HepG2 (cell line): ENCODE measurements around the gene PPP4C. TPM values are rescaled to one million over a fixed set of nuclear protein-coding genes. Genes with fewer than 3 reads are reported as not detected.

ENCODE experiments used
- AHR ChIP-seq: IDR thresholded peaks from 2 replicates; pipeline ENCODE4 v1.6.1; 2018; ENCODE audit warnings: missing genetic modification reagents, missing compliant biosample characterization
- CBFB ChIP-seq: sonication (generic); formaldehyde crosslinking; IDR thresholded peaks from 2 replicates; pipeline ENCODE4 v1.4.0; 2020; ENCODE audit warnings: missing genetic modification reagents
- CBX5 ChIP-seq: sonication (generic); formaldehyde crosslinking; IDR thresholded peaks from 2 replicates; pipeline ENCODE4 v1.4.0; 2020; ENCODE audit warnings: missing genetic modification reagents, borderline replicate concordance
- EED ChIP-seq: sonication (generic); formaldehyde crosslinking; IDR thresholded peaks from 2 replicates; pipeline ENCODE4 v1.5.0; 2020; ENCODE audit warnings: mild to moderate bottlenecking, missing genetic modification reagents
- KDM4B ChIP-seq: sonication (generic); formaldehyde crosslinking; IDR thresholded peaks from 2 replicates; pipeline ENCODE4 v1.4.0; 2020; ENCODE audit warnings: missing genetic modification reagents
- SALL2 ChIP-seq: sonication (generic); formaldehyde crosslinking; IDR thresholded peaks from 2 replicates; pipeline ENCODE4 v1.8.1; 2023; ENCODE audit warnings: mild to moderate bottlenecking, missing genetic modification reagents, inconsistent platforms
- SP4 ChIP-seq: sonication (generic); formaldehyde crosslinking; IDR thresholded peaks from 2 replicates; pipeline ENCODE4 v1.8.1; 2023; ENCODE audit warnings: mild to moderate bottlenecking, missing genetic modification reagents
- TGIF2 ChIP-seq: IDR thresholded peaks from 2 replicates; pipeline ENCODE4 v1.6.1; 2016; ENCODE audit warnings: control low read depth, missing compliant biosample characterization
- ZIK1 ChIP-seq: sonication (generic); formaldehyde crosslinking; IDR thresholded peaks from 2 replicates; pipeline ENCODE4 v1.5.0; 2020; ENCODE audit warnings: mild to moderate bottlenecking, low read depth, missing genetic modification reagents, borderline replicate concordance
- ZNF136 ChIP-seq: sonication (generic); formaldehyde crosslinking; IDR thresholded peaks from 2 replicates; pipeline ENCODE4 v1.8.1; 2022; ENCODE audit warnings: low read depth, mild to moderate bottlenecking, moderate library complexity, missing genetic modification reagents
- ZNF629 ChIP-seq: sonication (generic); formaldehyde crosslinking; conservative IDR thresholded peaks from 2 replicates; pipeline ENCODE4 v1.5.0; 2020; ENCODE audit warnings: missing genetic modification reagents
- ZNF660 ChIP-seq: sonication (generic); formaldehyde crosslinking; IDR thresholded peaks from 2 replicates; pipeline ENCODE4 v1.5.1; 2020; ENCODE audit warnings: mild to moderate bottlenecking, low read depth, missing genetic modification reagents, borderline replicate concordance
- ZNF7 ChIP-seq: IDR thresholded peaks from 2 replicates; pipeline ENCODE4 v1.6.1; 2016; ENCODE audit warnings: missing biosample characterization, missing genetic modification reagents
- ZNF775 ChIP-seq: sonication (generic); formaldehyde crosslinking; IDR thresholded peaks from 2 replicates; pipeline ENCODE4 v1.4.0; 2020; ENCODE audit warnings: missing genetic modification reagents, mild to moderate bottlenecking, moderate library complexity, borderline replicate concordance
- polyA plus RNA-seq, 8 experiments: library from polyadenylated mRNA; depleted of rRNA in 3 of 8; stranded (reverse) in 7 of 8; unstranded in 1 of 8; fragments of >200 nt; fragmentation: Illumina TruSeq in 4 of 8; extraction: Trizol in 4 of 8; gene quantifications; 2 replicates each; pipeline versions ENCODE4 v1.2.1 to v1.2.3, GENCODE V29; 2011 to 2016; ENCODE audit warnings: low read depth in 4 of 8, missing spikeins in 1 of 8, mixed read lengths in 1 of 8; ENCODE audit not compliant: insufficient read depth in 1 of 8
- total RNA-seq, 5 experiments: library from RNA; depleted of rRNA; stranded (reverse); fragments of >200 nt; fragmentation: Illumina TruSeq; extraction: Trizol; gene quantifications; 2 replicates each; pipeline ENCODE4 v1.2.3, GENCODE V29; 2016; ENCODE audit warnings: low read depth in 1 of 5
- TF ChIP-seq, protein P1 (sequence below): sonication (generic); formaldehyde crosslinking; IDR thresholded peaks from 2 replicates; pipeline ENCODE4 v1.4.0; 2020; ENCODE audit warnings: missing genetic modification reagents
- TF ChIP-seq, protein P2 (sequence below): sonication (generic); formaldehyde crosslinking; IDR thresholded peaks from 2 replicates; pipeline ENCODE4 v1.5.0; 2020; ENCODE audit warnings: mild to moderate bottlenecking, missing genetic modification reagents
- TF ChIP-seq, protein P3 (sequence below): sonication (generic); IDR thresholded peaks from 2 replicates; pipeline ENCODE4 v1.6.1; 2016; ENCODE audit warnings: low read depth, borderline replicate concordance
- TF ChIP-seq, protein P4 (sequence below): sonication (generic); formaldehyde crosslinking; IDR thresholded peaks from 2 replicates; pipeline ENCODE4; 2020; ENCODE audit warnings: missing genetic modification reagents, mild to moderate bottlenecking, borderline replicate concordance

Gene PPP4C
- total and polyA plus RNA-seq, 2 of the 13 experiments (the other 11 are each of a cell fraction or from before 2014, with no cell fraction given) = 176 to 220 TPM

DNA sequence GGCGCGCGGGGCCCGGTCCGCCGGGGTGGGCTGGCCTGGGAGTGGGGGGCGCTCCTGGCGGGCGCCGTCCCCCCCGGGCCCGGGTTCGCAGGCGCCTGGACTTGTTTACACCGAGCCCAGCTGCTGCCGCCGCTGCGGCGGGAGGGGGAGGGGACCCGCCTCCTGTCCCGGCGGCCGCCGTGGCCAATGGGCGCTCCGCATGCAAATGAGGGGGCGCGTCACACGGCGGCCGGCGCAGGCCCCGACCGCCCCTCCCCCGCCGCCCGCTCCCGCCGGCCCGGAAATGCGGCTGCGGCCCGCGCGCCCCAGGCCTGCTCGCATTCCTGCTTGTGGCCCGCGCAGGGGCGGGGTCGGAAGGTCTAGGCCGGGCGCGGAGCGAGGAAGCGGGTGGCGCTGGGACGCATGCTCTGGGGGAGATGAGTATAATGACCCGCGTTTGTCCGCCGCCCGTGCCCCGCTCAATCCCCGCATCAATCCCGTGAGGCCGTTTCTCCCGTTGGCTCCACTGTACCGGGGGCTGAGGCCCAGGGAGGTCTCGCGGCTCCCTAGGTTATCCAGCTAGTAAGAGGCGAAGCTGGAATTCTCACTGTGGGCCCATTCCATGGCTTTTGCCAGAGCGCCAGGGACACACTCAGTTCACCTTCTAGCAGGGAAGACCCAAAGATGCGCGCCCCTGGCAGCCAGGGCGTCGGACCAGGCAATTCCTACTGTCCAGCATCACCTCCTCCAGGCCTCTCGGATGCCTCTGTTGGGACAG lies 20.5 kb downstream of the PPP4C start, which contains the start of gene YPEL3 (continued):
- peak; percentile 85 for TF ChIP-seq SP4
- TF ChIP-seq CBX5 (CRISPR knock-in tag) = peak; percentile 69; the same call in 1 of the 2 replicates
- TF ChIP-seq, protein P1, sequence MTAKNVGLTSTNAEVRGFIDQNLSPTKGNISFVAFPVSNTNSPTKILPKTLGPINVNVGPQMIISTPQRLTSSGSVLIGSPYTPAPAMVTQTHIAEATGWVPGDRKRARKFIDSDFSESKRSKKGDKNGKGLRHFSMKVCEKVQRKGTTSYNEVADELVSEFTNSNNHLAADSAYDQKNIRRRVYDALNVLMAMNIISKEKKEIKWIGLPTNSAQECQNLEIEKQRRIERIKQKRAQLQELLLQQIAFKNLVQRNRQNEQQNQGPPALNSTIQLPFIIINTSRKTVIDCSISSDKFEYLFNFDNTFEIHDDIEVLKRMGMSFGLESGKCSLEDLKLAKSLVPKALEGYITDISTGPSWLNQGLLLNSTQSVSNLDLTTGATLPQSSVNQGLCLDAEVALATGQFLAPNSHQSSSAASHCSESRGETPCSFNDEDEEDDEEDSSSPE = peak; percentile 89
- TF ChIP-seq KDM4B (CRISPR knock-in tag) = no peak
- peak; percentile 41; the same call in 1 of the 2 replicates for TF ChIP-seq TGIF2 (CRISPR knock-in tag)
- no peak for TF ChIP-seq SALL2 (CRISPR knock-in tag)
- TF ChIP-seq ZIK1 (CRISPR knock-in tag) = peak; percentile 40; the same call in 1 of the 2 replicates
- TF ChIP-seq ZNF136 (CRISPR knock-in tag) = no peak
- peak; percentile 94 for TF ChIP-seq CBFB (CRISPR knock-in tag)
- TF ChIP-seq, protein P2, sequence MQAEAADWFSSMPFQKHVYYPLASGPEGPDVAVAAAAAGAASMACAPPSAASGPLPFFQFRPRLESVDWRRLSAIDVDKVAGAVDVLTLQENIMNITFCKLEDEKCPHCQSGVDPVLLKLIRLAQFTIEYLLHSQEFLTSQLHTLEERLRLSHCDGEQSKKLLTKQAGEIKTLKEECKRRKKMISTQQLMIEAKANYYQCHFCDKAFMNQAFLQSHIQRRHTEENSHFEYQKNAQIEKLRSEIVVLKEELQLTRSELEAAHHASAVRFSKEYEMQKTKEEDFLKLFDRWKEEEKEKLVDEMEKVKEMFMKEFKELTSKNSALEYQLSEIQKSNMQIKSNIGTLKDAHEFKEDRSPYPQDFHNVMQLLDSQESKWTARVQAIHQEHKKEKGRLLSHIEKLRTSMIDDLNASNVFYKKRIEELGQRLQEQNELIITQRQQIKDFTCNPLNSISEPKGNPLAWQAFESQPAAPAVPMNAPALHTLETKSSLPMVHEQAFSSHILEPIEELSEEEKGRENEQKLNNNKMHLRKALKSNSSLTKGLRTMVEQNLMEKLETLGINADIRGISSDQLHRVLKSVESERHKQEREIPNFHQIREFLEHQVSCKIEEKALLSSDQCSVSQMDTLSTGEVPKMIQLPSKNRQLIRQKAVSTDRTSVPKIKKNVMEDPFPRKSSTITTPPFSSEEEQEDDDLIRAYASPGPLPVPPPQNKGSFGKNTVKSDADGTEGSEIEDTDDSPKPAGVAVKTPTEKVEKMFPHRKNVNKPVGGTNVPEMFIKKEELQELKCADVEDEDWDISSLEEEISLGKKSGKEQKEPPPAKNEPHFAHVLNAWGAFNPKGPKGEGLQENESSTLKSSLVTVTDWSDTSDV (CRISPR knock-in tag) = peak; percentile 88; the same call in 1 of the 2 replicates
- TF ChIP-seq, protein P3, sequence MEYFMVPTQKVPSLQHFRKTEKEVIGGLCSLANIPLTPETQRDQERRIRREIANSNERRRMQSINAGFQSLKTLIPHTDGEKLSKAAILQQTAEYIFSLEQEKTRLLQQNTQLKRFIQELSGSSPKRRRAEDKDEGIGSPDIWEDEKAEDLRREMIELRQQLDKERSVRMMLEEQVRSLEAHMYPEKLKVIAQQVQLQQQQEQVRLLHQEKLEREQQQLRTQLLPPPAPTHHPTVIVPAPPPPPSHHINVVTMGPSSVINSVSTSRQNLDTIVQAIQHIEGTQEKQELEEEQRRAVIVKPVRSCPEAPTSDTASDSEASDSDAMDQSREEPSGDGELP = peak; percentile 96
- TF ChIP-seq ZNF775 (CRISPR knock-in tag) = no peak
- peak; percentile 36; the same call in 1 of the 2 replicates for TF ChIP-seq AHR (CRISPR knock-in tag)
- TF ChIP-seq ZNF7 (CRISPR knock-in tag) = no peak
- no peak for TF ChIP-seq ZNF660 (CRISPR knock-in tag)
- TF ChIP-seq, protein P4, sequence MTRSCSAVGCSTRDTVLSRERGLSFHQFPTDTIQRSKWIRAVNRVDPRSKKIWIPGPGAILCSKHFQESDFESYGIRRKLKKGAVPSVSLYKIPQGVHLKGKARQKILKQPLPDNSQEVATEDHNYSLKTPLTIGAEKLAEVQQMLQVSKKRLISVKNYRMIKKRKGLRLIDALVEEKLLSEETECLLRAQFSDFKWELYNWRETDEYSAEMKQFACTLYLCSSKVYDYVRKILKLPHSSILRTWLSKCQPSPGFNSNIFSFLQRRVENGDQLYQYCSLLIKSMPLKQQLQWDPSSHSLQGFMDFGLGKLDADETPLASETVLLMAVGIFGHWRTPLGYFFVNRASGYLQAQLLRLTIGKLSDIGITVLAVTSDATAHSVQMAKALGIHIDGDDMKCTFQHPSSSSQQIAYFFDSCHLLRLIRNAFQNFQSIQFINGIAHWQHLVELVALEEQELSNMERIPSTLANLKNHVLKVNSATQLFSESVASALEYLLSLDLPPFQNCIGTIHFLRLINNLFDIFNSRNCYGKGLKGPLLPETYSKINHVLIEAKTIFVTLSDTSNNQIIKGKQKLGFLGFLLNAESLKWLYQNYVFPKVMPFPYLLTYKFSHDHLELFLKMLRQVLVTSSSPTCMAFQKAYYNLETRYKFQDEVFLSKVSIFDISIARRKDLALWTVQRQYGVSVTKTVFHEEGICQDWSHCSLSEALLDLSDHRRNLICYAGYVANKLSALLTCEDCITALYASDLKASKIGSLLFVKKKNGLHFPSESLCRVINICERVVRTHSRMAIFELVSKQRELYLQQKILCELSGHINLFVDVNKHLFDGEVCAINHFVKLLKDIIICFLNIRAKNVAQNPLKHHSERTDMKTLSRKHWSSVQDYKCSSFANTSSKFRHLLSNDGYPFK (CRISPR knock-in tag) = peak; percentile 45; the same call in 1 of the 2 replicates
- TF ChIP-seq EED (CRISPR knock-in tag) = peak; percentile 96
- no peak for TF ChIP-seq ZNF629 (CRISPR knock-in tag)
